OCI-LY3 (cell line): ENCODE results near the gene DNAAF5.
"Not testable (repeated sequence)": the region's sequence is repeated elsewhere in the genome, so short reads cannot be mapped to it uniquely, and the experiment has no call there.

Source experiments
- H2AFZ ChIP-seq: fragments of 200-600, 300-600 bp; shearing (Covaris generic); 2 replicates; pipeline ENCODE4 v1.6.0; 2014; ENCODE audit warnings: antibody characterized with exemption, low read depth, low read length
- H3K27ac ChIP-seq: fragments of 200-600, 300-600 bp; sonication (generic); 2 replicates; pipeline ENCODE4 v1.5.1; 2014; ENCODE audit warnings: mild to moderate bottlenecking, low read length, moderate library complexity, mixed read lengths
- H3K27me3 ChIP-seq: fragments of 200-600, 300-600 bp; sonication (generic); 2 replicates; pipeline ENCODE4 v1.6.1; 2014; ENCODE audit warnings: low read depth, low read length, mixed read lengths
- H3K36me3 ChIP-seq: fragments of 200-600, 300-600 bp; sonication (generic); replicated peaks from 2 replicates; pipeline ENCODE3; 2014; ENCODE audit warnings: low read depth, low read length, mixed read lengths
- H3K4me1 ChIP-seq: fragments of 300-600, 200-600 bp; sonication (generic); 2 replicates; pipeline ENCODE4 v1.6.1; 2014; ENCODE audit warnings: low read length, mixed read lengths
- H3K4me2 ChIP-seq: fragments of 200-600, 300-600 bp; sonication (generic); 2 replicates; pipeline ENCODE4 v1.6.1; 2014; ENCODE audit warnings: low read length, mixed read lengths
- H3K4me3 ChIP-seq: fragments of 300-600, 200-600 bp; sonication (generic); 2 replicates; pipeline ENCODE4 v1.5.1; 2014; ENCODE audit warnings: antibody characterized with exemption, mild to moderate bottlenecking, low read length, moderate library complexity
- H3K79me2 ChIP-seq: fragments of 300-600, 200-600 bp; shearing (Covaris generic); 2 replicates; pipeline ENCODE4 v1.6.1; 2014; ENCODE audit warnings: mild to moderate bottlenecking, low read length, mixed read lengths
- H3K9ac ChIP-seq: fragments of 300-600, 200-600 bp; shearing (Covaris generic); 2 replicates; pipeline ENCODE4 v1.6.0; 2014; ENCODE audit warnings: mild to moderate bottlenecking, low read length, moderate library complexity
- H3K9me3 ChIP-seq: fragments of 200-600, 300-600 bp; shearing (Covaris generic); 2 replicates; pipeline ENCODE4 v1.6.1; 2014; ENCODE audit warnings: low read length, mixed read lengths; ENCODE audit not compliant: insufficient read depth
- H4K20me1 ChIP-seq: fragments of 200-600, 300-600 bp; sonication (generic); 2 replicates; pipeline ENCODE4 v1.6.1; 2016; ENCODE audit warnings: low read length, mixed read lengths; ENCODE audit not compliant: insufficient read depth
- CTCF ChIP-seq: fragments of 200-600, 300-600 bp; sonication (generic); IDR thresholded peaks from 2 replicates; pipeline ENCODE4 v1.5.1; 2014; ENCODE audit warnings: antibody characterized with exemption, low read length, low read depth
- EZH2phosphoT487 ChIP-seq: fragments of 200-600 bp; shearing (Covaris generic); IDR thresholded peaks from 2 replicates; pipeline ENCODE4 v1.6.1; 2018; ENCODE audit warnings: antibody characterized with exemption, mixed run types, low read depth

The DNAAF5 gene

GRCh38 chr7:744128-744520 lies 17.6 kb downstream of the DNAAF5 start:
- peaks cover 24% of the 10 kb centered on the region for H3K79me2 ChIP-seq
- not testable (repeated sequence) for H3K4me1 ChIP-seq, H3K36me3 ChIP-seq, H3K27ac ChIP-seq, H2AFZ ChIP-seq, H3K4me2 ChIP-seq, H3K27me3 ChIP-seq, H4K20me1 ChIP-seq, H3K4me3 ChIP-seq, H3K9me3 ChIP-seq, H3K9ac ChIP-seq

- Histone ChIP-seq H3K36me3 (peaks cover 9% of the 10 kb centered on the region), H3K27me3 (no peaks in the 10 kb centered on the region), H3K4me1 (no peaks in the 10 kb centered on the region), H4K20me1 (no peaks in the 10 kb centered on the region), H3K4me3 (no peak overlapping the region), H3K9me3 (no peaks in the 10 kb centered on the region), H3K27ac (no peak overlapping the region), H3K4me2 (no peak overlapping the region), H2AFZ (no peak overlapping the region), H3K9ac (no peak overlapping the region), H3K79me2 (peaks cover 16% of the 10 kb centered on the region)
- TF ChIP-seq CTCF (no peak), EZH2phosphoT487 (no peak)
Observed at GRCh38 chr7:744854-745430, 18.4 kb downstream of the DNAAF5 start.

- Histone ChIP-seq H3K27me3 (no peaks in the 10 kb centered on the region), H2AFZ (no peak overlapping the region), H3K36me3 (peaks cover 9% of the 10 kb centered on the region), H3K4me2 (no peak overlapping the region), H3K9me3 (no peaks in the 10 kb centered on the region), H3K27ac (no peak overlapping the region), H4K20me1 (no peaks in the 10 kb centered on the region), H3K79me2 (peaks cover 16% of the 10 kb centered on the region), H3K4me1 (no peaks in the 10 kb centered on the region), H3K9ac (no peak overlapping the region), H3K4me3 (no peak overlapping the region)
- TF ChIP-seq EZH2phosphoT487 (no peak), CTCF (no peak)
Observed at GRCh38 chr7:745431-746154, 19.1 kb downstream of the DNAAF5 start.

GRCh38 chr7:746155-747061 lies 19.9 kb downstream of the DNAAF5 start:
- H3K27me3 ChIP-seq: no peaks in the 10 kb centered on the region
- H3K9me3 ChIP-seq: no peaks in the 10 kb centered on the region
- no peak overlapping the region for H3K27ac ChIP-seq
- H3K4me1 ChIP-seq: no peaks in the 10 kb centered on the region
- no peak overlapping the region for H3K4me2 ChIP-seq
- TF ChIP-seq CTCF: no peak
- no peak for TF ChIP-seq EZH2phosphoT487
- H4K20me1 ChIP-seq: no peaks in the 10 kb centered on the region
- no peak overlapping the region for H3K9ac ChIP-seq
- H2AFZ ChIP-seq: no peak overlapping the region
- H3K4me3 ChIP-seq: no peak overlapping the region
- H3K36me3 ChIP-seq: peaks cover 9% of the 10 kb centered on the region
- peaks cover 16% of the 10 kb centered on the region for H3K79me2 ChIP-seq
